NCI-H1417 (cell line): Measurements from ENCODE around the gene AZIN2.
"Not testable (repeated sequence)": the region's sequence is repeated elsewhere in the genome, so short reads cannot be mapped to it uniquely, and the experiment has no call there.

Source experiments
- DNase-seq, 3 experiments: peaks; one replicate each; lab custom pipeline; 2025; lab: John Stamatoyannopoulos, UW

The AZIN2 gene

GRCh38 chr1:33094971-33095604, 14.1 kb downstream of the AZIN2 start:
- DNase-seq, result peak; percentile 49 to 78 (median 74)

GRCh38 chr1:33096363-33097005, 15.5 kb downstream of the AZIN2 start:
- DNase-seq, result no peak

GRCh38 chr1:33097137-33097611, 16.2 kb downstream of the AZIN2 start:
- no peak for DNase-seq

GRCh38 chr1:33097762-33098161, 16.8 kb downstream of the AZIN2 start:
- no peak for DNase-seq

- no peak for DNase-seq
Observed at GRCh38 chr1:33098371-33098770, 17.4 kb downstream of the AZIN2 start.

- peak in 1 of 3 experiments; percentile 81 for DNase-seq
Observed at GRCh38 chr1:33099290-33100118, 18.6 kb downstream of the AZIN2 start.

- DNase-seq, result not testable (repeated sequence)
Observed at GRCh38 chr1:33100119-33100415, 19.1 kb downstream of the AZIN2 start.

GRCh38 chr1:33110477-33110876, 29.5 kb downstream of the AZIN2 start:
- DNase-seq, result no peak

- peak in 1 of 3 experiments; percentile 44 for DNase-seq
Observed at GRCh38 chr1:33111965-33112364, 31.0 kb downstream of the AZIN2 start.

- no peak for DNase-seq
Observed at GRCh38 chr1:33117440-33118085, 36.6 kb downstream of the AZIN2 start.

GRCh38 chr1:33118274-33118673, 37.3 kb downstream of the AZIN2 start:
- DNase-seq, result no peak

- no peak for DNase-seq
Observed at GRCh38 chr1:33119050-33119449, 38.1 kb downstream of the AZIN2 start.

- no peak for DNase-seq
Observed at GRCh38 chr1:33119532-33120217, 38.7 kb downstream of the AZIN2 start.

GRCh38 chr1:33120436-33121231, 39.7 kb downstream of the AZIN2 start:
- no peak for DNase-seq

- DNase-seq, result no peak
Observed at GRCh38 chr1:33121728-33122127, 40.8 kb downstream of the AZIN2 start.

- DNase-seq, result no peak
Observed at GRCh38 chr1:33122483-33123178, 41.7 kb downstream of the AZIN2 start.

GRCh38 chr1:33123266-33123665, 42.3 kb downstream of the AZIN2 start:
- no peak for DNase-seq

GRCh38 chr1:33124647-33125046, 43.7 kb downstream of the AZIN2 start:
- not testable (repeated sequence) for DNase-seq

- no peak for DNase-seq
Observed at GRCh38 chr1:33126411-33127000, 45.6 kb downstream of the AZIN2 start.
